ENCODE measurements around the gene RAB3GAP2.
"Not testable (repeated sequence)": the region's sequence is repeated elsewhere in the genome, so short reads cannot be mapped to it uniquely, and the experiment has no call there.

RAB3GAP2 gene

DNA sequence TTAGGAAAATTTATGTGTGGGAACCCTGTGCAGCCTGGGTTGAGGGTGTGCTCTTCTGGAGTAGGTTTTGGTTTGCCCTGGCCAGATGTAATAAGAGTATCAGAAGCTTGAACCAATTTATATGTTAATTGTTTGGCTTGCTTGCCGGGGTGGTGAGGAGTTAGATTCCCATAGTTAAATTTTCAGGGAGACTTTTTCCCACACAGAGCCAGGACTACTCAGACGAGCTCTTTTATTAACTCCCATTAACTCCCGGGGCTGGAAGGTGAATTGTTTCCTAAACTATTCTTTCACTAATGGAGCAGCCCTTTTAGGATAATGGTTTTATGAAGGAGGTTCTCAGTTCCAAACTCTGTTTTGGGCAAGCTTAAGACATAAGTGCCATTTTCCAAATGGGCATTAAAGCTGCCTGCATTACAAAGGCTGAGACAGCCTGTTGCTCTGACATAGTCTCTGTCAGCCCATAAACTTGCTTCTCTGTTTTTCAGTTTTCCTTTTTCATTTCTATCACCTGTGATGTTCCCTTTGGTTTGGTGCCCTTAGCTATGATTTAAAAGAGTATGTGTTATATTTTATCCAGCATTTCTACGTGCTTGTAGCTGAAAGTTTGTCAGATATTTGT is 18.0 kb upstream of the RAB3GAP2 start:
- DNase-seq, result no peak

- no peak for DNase-seq
Measured at GRCh38 chr1:220287129-220287528, 14.9 kb upstream of the RAB3GAP2 start.

DNA sequence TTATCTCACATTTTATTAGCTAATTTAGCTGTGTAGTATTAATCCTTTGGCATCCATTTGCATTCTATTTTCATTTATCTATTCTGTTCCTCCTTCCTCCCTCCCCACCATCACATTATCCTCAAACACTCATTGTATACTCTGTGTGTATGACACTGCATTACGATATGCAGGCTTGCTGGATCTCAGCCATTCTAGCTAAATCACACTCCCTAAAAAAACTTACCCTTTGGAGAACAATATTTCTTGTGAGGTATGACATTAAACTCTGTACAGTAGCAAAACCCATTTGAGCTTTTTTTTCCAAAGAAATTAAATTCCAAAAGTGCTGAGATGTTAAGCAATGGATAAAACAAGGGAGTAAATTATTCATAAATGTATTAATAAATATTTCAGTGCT is 11.4 kb upstream of the RAB3GAP2 start:
- no peak for DNase-seq

- DNase-seq, result no peak
Measured at GRCh38 chr1:220281159-220281574, 8.9 kb upstream of the RAB3GAP2 start.

- DNase-seq, result no peak
Measured at GRCh38 chr1:220280249-220280648, 8.0 kb upstream of the RAB3GAP2 start.

- DNase-seq, result no peak
Measured at GRCh38 chr1:220278991-220279390, 6.7 kb upstream of the RAB3GAP2 start.

DNA sequence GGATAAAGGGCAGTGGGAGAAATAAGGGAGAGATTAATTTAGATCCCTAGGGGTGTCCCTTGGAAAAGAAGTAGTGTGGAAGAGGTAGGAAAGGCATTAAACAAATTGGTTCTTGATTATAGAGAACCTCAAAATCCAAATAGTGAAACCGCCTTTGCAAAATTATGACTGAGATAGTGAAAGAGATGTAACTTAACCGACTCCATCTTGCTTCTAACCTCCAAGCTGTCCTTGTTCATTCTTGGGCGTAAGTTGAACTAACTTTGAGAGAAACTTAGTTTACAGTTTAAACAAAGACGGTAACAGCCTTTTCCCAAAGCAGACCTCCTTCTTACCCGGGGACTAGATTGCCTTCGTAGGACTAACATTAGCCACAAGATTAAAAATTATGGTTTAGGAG is 3.2 kb upstream of the RAB3GAP2 start:
- DNase-seq, result no peak

GRCh38 chr1:220274251-220274855 is 2.1 kb upstream of the RAB3GAP2 start:
- no peak for DNase-seq

DNA sequence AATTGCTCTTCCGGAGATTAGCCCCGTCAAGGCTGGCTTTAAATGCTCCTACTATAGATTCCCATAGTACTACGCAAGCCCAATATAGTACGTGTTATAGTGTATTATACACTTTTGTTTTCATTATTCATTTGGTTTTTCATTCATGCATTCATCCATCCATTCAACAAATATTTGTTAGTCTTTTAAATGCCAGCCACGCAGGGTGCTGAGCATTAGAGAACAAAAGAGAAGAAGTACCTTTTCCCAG is 513 bp upstream of the RAB3GAP2 start:
- DNase-seq, result no peak

GRCh38 chr1:220271706-220272046 is 577 bp downstream of the RAB3GAP2 start:
- peak; percentile 19 for DNase-seq

DNA sequence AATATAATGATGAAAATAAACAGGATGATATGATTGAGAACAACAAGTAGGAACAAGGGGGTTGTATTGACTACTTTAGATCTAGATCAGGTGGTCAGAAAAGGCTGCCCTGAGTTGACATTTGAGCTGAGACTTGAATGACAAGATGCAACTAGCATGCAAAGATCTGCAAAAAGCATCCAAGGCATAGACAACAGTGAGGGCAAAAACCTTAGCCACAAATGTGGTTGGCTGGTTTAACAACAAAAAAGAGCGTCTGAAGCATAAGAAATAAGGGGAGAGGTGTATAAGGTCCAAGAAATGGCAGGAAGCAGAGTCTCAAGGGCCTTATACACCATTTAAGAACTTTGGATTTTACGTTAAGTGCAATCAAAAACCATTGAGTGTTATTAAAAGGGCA is 3.2 kb downstream of the RAB3GAP2 start:
- DNase-seq, result no peak

GRCh38 chr1:220267630-220268029 is 4.6 kb downstream of the RAB3GAP2 start:
- no peak for DNase-seq

DNA sequence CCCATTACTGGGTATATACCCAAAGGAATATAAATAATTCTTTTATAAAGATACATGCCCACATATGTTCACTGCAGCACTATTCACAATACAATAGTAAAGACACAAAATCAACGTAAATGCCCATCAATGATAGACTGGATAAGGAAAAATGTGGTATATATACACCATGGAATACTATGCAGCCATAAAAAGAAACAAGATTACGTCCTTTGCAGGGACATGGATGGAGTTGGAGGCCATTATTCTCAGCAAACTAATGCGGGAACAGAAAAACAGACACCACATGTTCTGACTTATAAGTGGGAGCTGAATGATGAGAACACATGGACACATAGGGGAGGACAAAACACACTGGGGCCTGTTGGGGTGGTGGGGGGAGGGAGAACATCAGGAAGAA is 12.0 kb downstream of the RAB3GAP2 start:
- not testable (repeated sequence) for DNase-seq

GRCh38 chr1:220259756-220260155 is 12.5 kb downstream of the RAB3GAP2 start:
- not testable (repeated sequence) for DNase-seq

DNA sequence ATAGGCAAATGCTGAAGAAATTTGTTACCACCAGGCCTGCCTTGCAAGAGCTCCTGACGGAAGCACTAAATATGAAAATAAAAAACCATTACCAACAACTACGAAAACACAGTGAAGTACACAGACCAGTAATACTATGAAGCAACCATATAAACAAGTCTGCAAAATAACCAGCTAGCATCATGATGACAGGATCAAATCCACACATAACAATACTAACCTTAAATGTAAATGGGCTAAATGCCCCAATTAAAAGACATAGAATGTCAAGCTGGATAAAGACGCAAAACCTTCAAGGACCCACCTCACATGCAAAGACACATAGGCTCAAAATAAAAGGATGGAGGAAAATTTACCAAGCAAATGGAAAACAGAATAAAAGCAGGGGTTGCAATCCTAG is 16.1 kb downstream of the RAB3GAP2 start:
- DNase-seq, result not testable (repeated sequence)

DNA sequence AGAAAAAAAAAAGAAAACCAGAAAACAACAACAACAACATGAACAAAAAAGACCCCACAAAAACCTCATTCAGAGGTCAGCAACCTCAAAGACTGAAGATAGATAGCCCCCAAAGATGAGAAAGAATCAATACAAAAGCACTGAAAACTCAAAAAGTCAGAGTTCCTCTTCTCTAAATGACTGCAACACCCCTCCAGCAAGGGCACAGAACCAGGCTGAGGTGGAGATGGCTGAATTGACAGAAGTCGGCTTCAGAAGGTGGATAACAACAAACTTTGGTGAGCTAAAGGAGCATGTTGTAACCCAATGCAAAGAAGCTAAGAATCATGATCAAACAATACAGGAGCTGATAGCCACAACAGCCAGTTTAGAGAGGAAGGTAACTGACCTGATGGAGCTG is 17.0 kb downstream of the RAB3GAP2 start:
- no peak for DNase-seq

DNA sequence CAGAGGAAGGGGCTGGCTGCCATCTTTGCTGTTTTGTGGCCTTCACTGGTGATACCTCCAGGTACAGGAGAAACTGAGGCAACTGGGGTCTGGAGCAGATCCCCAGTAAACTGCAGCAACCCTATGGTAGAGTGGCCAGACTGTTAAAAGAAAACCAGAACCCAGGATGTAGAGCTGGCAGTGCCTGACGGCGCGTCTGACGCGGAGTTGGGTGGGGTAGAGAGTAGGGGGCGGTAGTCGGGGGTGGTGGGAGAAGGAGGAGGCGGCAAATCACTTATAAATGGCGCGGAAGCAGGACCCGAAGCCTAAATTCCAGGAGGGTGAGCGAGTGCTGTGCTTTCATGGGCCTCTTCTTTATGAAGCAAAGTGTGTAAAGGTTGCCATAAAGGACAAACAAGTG is 19.0 kb downstream of the RAB3GAP2 start:
- not testable (repeated sequence) for DNase-seq

DNA sequence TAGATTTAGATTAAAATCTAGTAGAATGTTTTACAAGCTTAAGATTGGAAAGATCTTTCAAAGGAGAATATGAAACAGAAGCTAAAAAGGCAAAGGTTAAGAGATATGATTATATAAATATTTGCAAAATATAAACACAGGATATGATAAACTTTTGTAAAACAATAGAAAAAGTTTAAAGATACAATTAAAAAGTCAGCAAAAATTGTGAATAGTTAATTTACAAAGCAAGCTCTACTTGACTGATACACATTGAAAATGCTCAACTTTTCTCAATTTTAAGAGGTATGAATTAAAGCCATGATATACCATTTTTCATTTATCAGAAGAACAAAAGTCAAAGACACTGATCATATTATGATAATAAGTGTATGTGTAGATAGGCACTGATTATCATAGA is 21.0 kb downstream of the RAB3GAP2 start:
- DNase-seq, result no peak

GRCh38 chr1:220250681-220251080 is 21.6 kb downstream of the RAB3GAP2 start:
- DNase-seq, result no peak

DNA sequence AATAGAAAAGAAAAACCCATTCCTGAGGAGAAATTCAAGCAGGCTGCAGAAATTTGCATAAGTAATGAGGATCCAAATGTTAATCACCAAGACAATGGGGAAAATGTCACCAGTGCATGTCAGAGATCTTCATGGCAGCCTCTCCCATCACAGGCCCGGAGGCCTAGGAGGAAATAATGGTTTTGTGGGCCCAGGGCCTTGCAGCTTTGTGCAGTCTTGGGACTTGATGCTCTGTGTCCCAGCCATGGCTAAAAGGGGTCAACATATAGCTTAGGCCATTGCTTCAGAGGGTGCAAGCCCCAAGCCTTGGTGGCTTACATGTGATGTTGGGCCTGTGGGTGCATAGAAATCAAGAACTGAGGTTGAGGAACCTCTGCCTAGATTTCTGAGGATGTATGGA is 22.7 kb downstream of the RAB3GAP2 start:
- no peak for DNase-seq

GRCh38 chr1:220248715-220249265 is 23.5 kb downstream of the RAB3GAP2 start:
- DNase-seq, result not testable (repeated sequence)

DNA sequence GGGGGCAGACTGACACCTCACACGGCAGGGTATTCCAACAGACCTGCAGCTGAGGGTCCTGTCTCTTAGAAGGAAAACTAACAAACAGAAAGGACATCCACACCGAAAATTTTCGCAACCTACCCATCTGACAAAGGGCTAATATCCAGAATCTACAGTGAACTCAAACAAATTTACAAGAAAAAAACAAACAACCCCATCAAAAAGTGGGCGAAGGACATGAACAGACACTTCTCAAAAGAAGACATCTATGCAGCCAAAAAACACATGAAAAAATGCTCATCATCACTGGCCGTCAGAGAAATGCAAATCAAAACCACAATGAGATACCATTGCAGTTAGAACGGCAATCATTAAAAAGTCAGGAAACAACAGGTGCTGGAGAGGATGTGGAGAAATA is 26.4 kb downstream of the RAB3GAP2 start:
- not testable (repeated sequence) for DNase-seq

DNA sequence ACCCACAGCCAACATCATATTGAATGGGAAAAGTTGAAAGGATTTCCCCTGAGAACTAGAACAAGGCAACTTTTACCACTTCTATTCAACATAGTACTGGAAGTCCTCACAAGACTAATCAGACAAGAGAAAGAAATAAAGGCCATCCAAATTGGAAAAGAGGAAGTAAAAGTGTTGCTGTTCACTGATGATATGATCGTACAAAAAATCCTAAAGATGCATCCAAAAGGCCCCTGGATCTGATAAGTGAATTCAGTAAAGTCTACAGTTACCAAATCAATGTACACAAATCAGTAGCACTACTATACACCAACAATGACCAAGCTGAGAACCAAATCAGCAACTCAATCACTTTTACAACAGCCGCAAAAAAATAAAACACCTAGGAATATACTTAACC is 28.3 kb downstream of the RAB3GAP2 start:
- no peak for DNase-seq

- DNase-seq, result no peak
Measured at GRCh38 chr1:220241072-220241663, 31.1 kb downstream of the RAB3GAP2 start.

- no peak for DNase-seq
Measured at GRCh38 chr1:220239966-220240365, 32.3 kb downstream of the RAB3GAP2 start.
